IMR-90 (cell line): Measurements from ENCODE around the gene B3GAT3. TPM values are rescaled to one million over a fixed set of nuclear protein-coding genes. Genes with fewer than 3 reads are reported as not detected.

Source experiments
- ATAC-seq: fragments of 200-7000 bp; cut with Tn5 transposase; 2 replicates; pipeline ENCODE4 v1.9.1; 2020; ENCODE audit warnings: low read depth, mild to moderate bottlenecking, moderate library complexity
- BruUV-seq: library from RNA; stranded (reverse); fragments of 400-500 nt; replicated peaks from 2 replicates; lab custom pipeline; 2021; lab: Mats Ljungman, UMichigan
- CTCF ChIA-PET: fragments of 300-600 bp; formaldehyde crosslinking; extraction: SDS; loops from one replicate; lab custom pipeline; 2021; ENCODE audit warnings: antibody characterized with exemption; lab: Yijun Ruan, JAX
- POLR2A ChIA-PET: fragments of 300-600 bp; sonication (Branson Sonifier 250); formaldehyde crosslinking; loops from one replicate; lab custom pipeline; 2022; ENCODE audit warnings: antibody characterized with exemption; ENCODE audit not compliant: unreplicated experiment; lab: Charles Lee
- DNase-seq: peaks from one replicate; pipeline ENCODE4 v3.0.0; 2013
- H2AFZ ChIP-seq: replicated peaks from 2 replicates; pipeline ENCODE3; 2013; ENCODE audit warnings: low read length, mild to moderate bottlenecking; ENCODE audit not compliant: poor library complexity
- H2AK5ac ChIP-seq: 2 replicates; pipeline ENCODE4 v1.6.1; 2013; ENCODE audit warnings: low read depth, low read length, inconsistent platforms
- H2AK9ac ChIP-seq: replicated peaks from 2 replicates; pipeline ENCODE3; 2013; ENCODE audit warnings: mild to moderate bottlenecking, low read depth, low read length, moderate library complexity; ENCODE audit not compliant: poor library complexity
- H2BK120ac ChIP-seq: 2 replicates; pipeline ENCODE4 v1.6.1; 2013; ENCODE audit warnings: low read depth, low read length, inconsistent platforms
- H2BK15ac ChIP-seq: 3 replicates; pipeline ENCODE4 v1.6.1; 2013; ENCODE audit warnings: low read depth, low read length, inconsistent platforms
- H2BK20ac ChIP-seq: 2 replicates; pipeline ENCODE4 v1.6.1; 2013; ENCODE audit warnings: low read depth, mild to moderate bottlenecking, inconsistent platforms, low read length, moderate library complexity
- H2BK5ac ChIP-seq: 2 replicates; pipeline ENCODE4 v1.6.1; 2013; ENCODE audit warnings: mild to moderate bottlenecking, low read depth, low read length, inconsistent platforms; ENCODE audit not compliant: poor library complexity, severe bottlenecking
- H3K14ac ChIP-seq: replicated peaks from 2 replicates; pipeline ENCODE4 v1.6.1; 2013; ENCODE audit warnings: low read depth, low read length, inconsistent platforms
- H3K18ac ChIP-seq: 2 replicates; pipeline ENCODE4 v1.6.1; 2013; ENCODE audit warnings: low read depth, low read length, control low read depth
- H3K23ac ChIP-seq: 2 replicates; pipeline ENCODE4 v1.6.1; 2013; ENCODE audit warnings: low read depth, low read length, inconsistent platforms
- H3K27ac ChIP-seq: 2 replicates; pipeline ENCODE4 v1.5.1; 2013; ENCODE audit warnings: mild to moderate bottlenecking, control low read depth, low read length; ENCODE audit not compliant: insufficient read depth
- H3K27me3 ChIP-seq: 2 replicates; pipeline ENCODE4 v1.6.1; 2013; ENCODE audit warnings: low read length; ENCODE audit not compliant: control insufficient read depth, insufficient read depth
- H3K36me3 ChIP-seq: 2 replicates; pipeline ENCODE4 v1.6.1; 2013; ENCODE audit warnings: low read length, mixed read lengths; ENCODE audit not compliant: control insufficient read depth, insufficient read depth
- H3K4ac ChIP-seq: 2 replicates; pipeline ENCODE4 v1.6.1; 2013; ENCODE audit warnings: low read depth, low read length, inconsistent platforms
- H3K4me1 ChIP-seq: 2 replicates; pipeline ENCODE4 v1.6.1; 2013; ENCODE audit warnings: low read length, mixed read lengths; ENCODE audit not compliant: control insufficient read depth, insufficient read depth
- H3K4me2 ChIP-seq: 2 replicates; pipeline ENCODE4 v1.6.1; 2013; ENCODE audit warnings: low read depth, mild to moderate bottlenecking, control low read depth, low read length, moderate library complexity
- H3K4me3 ChIP-seq: 2 replicates; pipeline ENCODE4 v1.5.1; 2013; ENCODE audit warnings: low read depth, mild to moderate bottlenecking, control low read depth, low read length, moderate library complexity; ENCODE audit not compliant: insufficient read depth
- H3K56ac ChIP-seq: 2 replicates; pipeline ENCODE4 v1.6.1; 2013; ENCODE audit warnings: low read length, inconsistent platforms; ENCODE audit not compliant: insufficient read depth; ENCODE audit errors: extremely low read depth
- H3K79me1 ChIP-seq, 2 experiments: 2 replicates each; pipeline ENCODE4 v1.6.1; 2013; ENCODE audit warnings: low read length in 2 of 2, inconsistent platforms in 1 of 2, low read depth in 1 of 2
- H3K9ac ChIP-seq: 2 replicates; pipeline ENCODE4 v1.6.1; 2013; ENCODE audit warnings: low read depth, low read length, control low read depth
- H3K9me1 ChIP-seq: 2 replicates; pipeline ENCODE4 v1.6.1; 2013; ENCODE audit warnings: low read length, inconsistent platforms; ENCODE audit not compliant: insufficient read depth
- H3K9me3 ChIP-seq: 2 replicates; pipeline ENCODE4 v1.6.1; 2013; ENCODE audit warnings: low read length; ENCODE audit not compliant: control insufficient read depth, insufficient read depth
- H4K20me1 ChIP-seq: 2 replicates; pipeline ENCODE4 v1.6.1; 2013; ENCODE audit warnings: low read length, inconsistent platforms; ENCODE audit not compliant: insufficient read depth
- H4K5ac ChIP-seq: 2 replicates; pipeline ENCODE4 v1.6.1; 2013; ENCODE audit warnings: mild to moderate bottlenecking, low read depth, low read length, control low read depth
- H4K8ac ChIP-seq, 2 experiments: 2 replicates each; pipeline ENCODE4 v1.6.1; 2013; ENCODE audit warnings: low read depth in 2 of 2, low read length in 2 of 2, control low read depth in 1 of 2, inconsistent platforms in 1 of 2
- H4K91ac ChIP-seq: 2 replicates; pipeline ENCODE4 v1.6.1; 2013; ENCODE audit warnings: low read depth, low read length, inconsistent platforms; ENCODE audit not compliant: insufficient read depth
- CEBPB ChIP-seq: IDR thresholded peaks from 2 replicates; pipeline ENCODE4 v1.6.1; 2012; ENCODE audit warnings: low read depth, low read length, improper control_type of control experiment
- MAFK ChIP-seq: IDR thresholded peaks from 2 replicates; pipeline ENCODE4 v1.6.1; 2012; ENCODE audit warnings: low read depth, low read length, improper control_type of control experiment
- USF2 ChIP-seq: fragments of 150-350 bp; IDR thresholded peaks from 2 replicates; pipeline ENCODE4 v1.6.1; 2017; ENCODE audit warnings: mild to moderate bottlenecking, antibody characterized with exemption, low read length, low read depth
- WGBS, 2 experiments: methylation state at CpG; one replicate each; pipeline versions ENCODE4 v1.1.5 to v1.1.7; 2013; ENCODE audit warnings: missing lambda C conversion rate in 2 of 2; ENCODE audit not compliant: insufficient read length in 1 of 2; ENCODE audit errors: extremely low coverage in 2 of 2; 5-methylcytosine and 5-hydroxymethylcytosine counted together
- dilution Hi-C: fragments of 300-500 bp; cut with HindIII; formaldehyde crosslinking; loops from one replicate; pipeline ENCODE4 v1.14.3; 2018; ENCODE audit warnings: low sequenced_read_pairs; ENCODE audit not compliant: unreplicated experiment
- in situ Hi-C: fragments of 300-500 bp; cut with MboI; formaldehyde crosslinking; loops from 3 replicates; pipeline ENCODE4 v1.14.3; 2019; ENCODE audit warnings: low sequenced_read_pairs, inconsistent platforms, mixed read lengths
- intact Hi-C: fragments of 100-400 bp; cut with micrococcal nuclease; formaldehyde crosslinking; loops from 2 replicates; pipeline ENCODE4 v1.10.0; 2022
- polyA plus RNA-seq, 3 experiments: library from polyadenylated mRNA; depleted of rRNA; stranded (reverse); fragments of >200 nt; gene quantifications; 2 replicates each; pipeline ENCODE4 v1.2.3, GENCODE V29; 2012; ENCODE audit warnings: low replicate concordance in 1 of 3
- total RNA-seq: library from RNA; depleted of rRNA; stranded (reverse); fragments of >200 nt; gene quantifications from 2 replicates; pipeline ENCODE4 v1.2.3, GENCODE V29; 2012

Gene B3GAT3
- total and polyA plus RNA-seq, 2 of the 4 experiments (the other 2 are of a cell fraction): 10.4 to 38.4 TPM

GRCh38 chr11:62592989-62593421 lies 28.8 kb downstream of the B3GAT3 start:
- Histone ChIP-seq H3K27ac (no peak overlapping the region), H3K4me1 (peaks cover 6% of the 10 kb centered on the region), H2BK5ac (no peak overlapping the region), H3K9me3 (no peaks in the 10 kb centered on the region), H2BK20ac (no peak overlapping the region), H3K4me2 (no peak overlapping the region), H3K14ac (no peak overlapping the region), H3K79me1 (peaks cover 19 to 45% of the 10 kb centered on the region in 2 experiments), H4K91ac (no peak overlapping the region), H3K56ac (no peak overlapping the region), H3K27me3 (no peaks in the 10 kb centered on the region), H3K23ac (no peak overlapping the region), H2BK120ac (no peak overlapping the region), H3K4me3 (no peak overlapping the region), H3K4ac (no peak overlapping the region), H4K5ac (no peak overlapping the region), H4K20me1 (peaks cover 5% of the 10 kb centered on the region; the same call in 1 of the 2 replicates), H3K36me3 (peaks cover 47% of the 10 kb centered on the region), H3K18ac (no peak overlapping the region), H4K8ac (no peak overlapping the region), H2AK5ac (no peak overlapping the region), H2AFZ (no peak overlapping the region), H2AK9ac (no peak overlapping the region), H3K9ac (no peak overlapping the region), H3K9me1 (0 out of 2 replicates have a peak, but pooled peaks cover 4% of the 10 kb centered on the region), H2BK15ac (no peak overlapping the region)
- intact Hi-C loops: loop anchor here (10.0 kb wide), 1 partner anchor 102 kb away; no protein-coding TSS in a partner anchor
- CTCF ChIA-PET: interaction anchor here (0.6 kb wide), 2 partner anchors 24 to 264 kb away, joined by 3 read pairs; no protein-coding TSS in a partner anchor
- DNase-seq: no peak
- POLR2A ChIA-PET: interaction anchor here (0.5 kb wide), 1 partner anchor 30 kb away, joined by 5 read pairs; no protein-coding TSS in a partner anchor
- no peak for TF ChIP-seq CEBPB
- no peak for TF ChIP-seq USF2
- TF ChIP-seq MAFK: no peak
- ATAC-seq: no peak
- dilution Hi-C loops: no loop called here
- no TSS peak for BruUV-seq
- in situ Hi-C loops: no loop called here
- no CpG with 5 or more reads among the region's 8 CpGs for WGBS, 2 experiments
